HG03565 (cell line): Measurements from ENCODE around the gene SVEP1.
"Not testable (repeated sequence)": the region's sequence is repeated elsewhere in the genome, so short reads cannot be mapped to it uniquely, and the experiment has no call there.

Experiments used
- ATAC-seq: cut with Tn5 transposase; IDR thresholded peaks from one replicate; pipeline ENCODE4 v1.9.1; 2021; ENCODE audit warnings: mild to moderate bottlenecking, moderate library complexity; ENCODE audit not compliant: unreplicated experiment

Gene SVEP1

DNA sequence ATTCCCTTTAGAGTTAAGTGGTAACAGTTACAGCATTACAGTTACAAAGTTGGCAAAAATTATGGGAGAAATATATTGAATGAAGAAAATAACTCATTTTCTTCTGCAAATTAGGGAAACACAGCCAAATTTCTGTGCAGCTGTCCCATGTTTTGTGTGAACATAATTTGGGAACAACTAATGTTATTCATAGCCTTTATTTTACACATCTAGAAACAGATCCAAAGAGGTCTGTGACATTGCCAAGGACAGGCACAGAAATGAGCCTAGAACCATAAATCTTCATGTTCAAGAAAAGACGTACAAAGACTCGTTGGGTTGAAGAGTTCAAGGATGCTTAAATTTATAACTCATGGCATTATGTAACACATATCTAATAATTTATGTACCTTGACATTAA, 127.8 kb downstream of the SVEP1 start:
- no peak for ATAC-seq

DNA sequence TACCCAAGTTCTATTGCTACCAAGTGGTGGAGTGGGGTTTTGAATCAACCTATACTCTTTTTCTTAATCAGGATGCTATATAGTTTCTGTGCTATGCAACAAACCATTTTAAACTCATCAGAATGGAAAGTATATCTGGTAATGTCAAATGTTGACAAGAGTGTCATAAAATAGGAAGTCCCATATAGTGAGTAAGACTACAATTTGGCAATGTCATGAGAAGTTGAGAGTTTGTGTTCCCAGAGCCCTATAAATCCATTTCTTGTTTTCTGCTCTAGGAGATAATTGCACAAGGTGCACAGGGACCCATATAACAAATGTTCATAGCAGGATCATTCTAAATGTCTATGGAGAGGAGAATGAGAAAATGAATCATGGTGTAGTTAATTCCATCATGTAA, 132.1 kb downstream of the SVEP1 start:
- no peak for ATAC-seq

DNA sequence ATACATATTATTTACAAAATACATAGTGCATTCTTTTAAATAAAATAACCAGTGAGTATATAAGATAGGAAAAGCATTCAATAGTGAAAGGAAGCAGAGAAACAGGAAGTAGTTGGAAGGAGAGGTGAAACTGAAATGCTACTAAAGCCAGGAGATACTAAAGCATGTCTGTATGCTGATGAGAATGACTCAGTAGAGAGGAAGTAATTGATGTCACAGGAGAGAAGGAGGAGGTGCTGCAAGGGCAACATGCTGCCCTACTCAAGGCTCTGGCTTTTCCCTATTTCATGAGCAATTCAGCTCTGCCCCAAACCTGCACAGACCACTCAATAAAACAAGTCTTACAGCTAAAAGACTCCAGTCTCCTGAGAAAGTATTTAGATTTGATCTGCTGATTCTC, 133.4 kb downstream of the SVEP1 start:
- no peak for ATAC-seq

DNA sequence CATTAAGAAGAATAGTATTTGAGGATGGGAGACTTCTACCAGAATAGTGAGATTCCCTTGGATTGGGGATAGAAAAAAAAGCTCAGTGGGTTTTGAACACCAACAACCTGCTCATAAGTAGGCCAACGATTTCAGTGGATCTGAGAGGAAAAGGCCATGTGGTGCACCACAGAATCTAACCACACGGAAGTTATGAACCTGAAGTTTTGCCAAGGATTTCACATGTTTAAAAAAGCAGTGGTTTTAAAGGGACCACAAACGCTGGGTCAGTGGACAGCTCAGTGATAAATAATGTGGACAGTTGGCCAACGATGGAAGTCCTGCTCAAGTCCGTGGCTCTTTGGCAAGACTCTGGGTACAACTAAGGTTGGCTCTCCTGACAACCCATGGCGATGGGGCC, 134.6 kb downstream of the SVEP1 start:
- ATAC-seq = no peak

DNA sequence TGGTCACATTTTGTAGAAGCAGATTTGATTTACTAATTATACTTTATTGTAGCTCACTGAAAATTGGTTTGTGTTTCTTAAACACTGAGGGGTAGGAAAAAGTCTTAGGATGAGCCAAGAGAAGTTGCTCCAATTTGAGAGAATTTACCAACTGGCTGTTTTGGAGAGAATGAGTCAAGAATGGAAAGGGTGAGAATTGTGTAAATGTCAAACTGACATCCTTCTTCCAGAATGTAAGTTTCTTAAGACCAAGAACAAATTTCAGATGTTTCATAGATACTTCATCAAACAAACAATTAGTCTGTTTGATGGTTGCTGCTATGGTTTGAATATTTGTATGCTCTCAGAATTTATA, 135.7 kb downstream of the SVEP1 start:
- ATAC-seq = no peak

DNA sequence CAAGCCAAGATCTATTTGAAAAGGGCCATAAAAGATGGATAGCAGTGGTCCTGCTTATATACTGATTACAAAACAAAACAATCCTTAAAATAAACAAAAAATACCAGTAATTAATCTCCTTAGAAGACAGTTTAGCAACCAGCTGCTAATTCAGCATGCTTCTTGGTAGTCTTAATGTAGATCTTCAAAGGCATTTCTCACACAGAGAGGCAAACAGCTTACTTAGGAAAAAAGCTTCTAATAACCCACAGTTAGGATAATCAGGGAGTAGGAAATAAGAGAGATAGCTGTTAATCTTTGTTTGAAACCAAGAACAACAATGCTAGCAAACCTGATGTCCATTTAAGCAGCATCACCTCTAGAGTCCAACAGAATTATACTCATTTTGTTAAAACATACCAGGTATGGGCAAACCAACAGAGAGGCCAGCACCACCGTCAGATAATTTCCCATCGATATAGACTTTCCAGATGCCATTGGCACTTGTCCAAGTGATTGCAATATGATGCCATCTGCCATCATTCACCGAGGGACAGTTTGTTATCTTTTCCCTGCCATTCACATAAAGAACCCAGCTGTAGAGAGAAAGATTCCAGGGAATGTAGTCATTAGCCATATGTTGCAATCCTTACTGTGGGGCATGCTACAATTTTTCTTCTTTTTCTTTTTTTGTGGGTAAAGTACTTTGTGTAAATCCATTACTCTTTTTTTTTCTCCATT, 136.2 kb downstream of the SVEP1 start:
- no peak for ATAC-seq

DNA sequence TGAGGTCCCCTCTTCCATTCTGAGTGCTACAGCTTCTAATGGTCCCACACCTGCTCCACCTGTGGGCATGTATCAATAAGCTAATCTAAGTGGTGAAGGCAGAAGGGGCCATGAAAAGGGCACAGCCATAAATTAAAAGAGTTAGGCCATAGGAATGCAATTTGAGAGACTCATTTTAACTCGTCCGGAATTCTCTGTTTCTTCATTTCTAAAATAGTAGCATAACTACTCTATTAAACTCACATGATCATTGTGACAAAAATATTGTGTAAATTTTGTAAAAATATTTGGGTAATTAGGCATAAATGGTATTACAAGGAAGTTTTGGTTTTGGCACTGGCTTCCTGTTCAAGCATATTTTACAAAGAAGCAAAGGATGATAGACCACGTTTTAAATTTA, 138.7 kb downstream of the SVEP1 start:
- ATAC-seq = no peak

DNA sequence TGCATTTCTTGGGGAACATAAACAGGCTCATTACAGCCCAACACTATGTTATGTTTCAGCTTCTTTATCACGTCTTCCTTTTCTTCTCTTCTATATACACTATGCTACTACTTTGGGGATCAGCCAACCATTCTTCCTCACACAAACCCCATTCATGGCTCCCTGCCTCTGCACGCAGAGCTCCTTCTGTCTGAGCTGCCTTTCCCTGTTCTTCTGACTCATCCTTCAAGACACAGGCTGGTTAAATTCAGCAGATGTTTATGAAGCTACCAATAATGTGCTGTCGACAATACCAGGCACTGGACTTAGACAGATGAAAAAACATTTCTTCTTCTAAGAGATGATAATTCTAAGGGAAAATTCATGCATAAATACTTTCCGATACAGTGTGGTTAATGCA, 139.4 kb downstream of the SVEP1 start:
- ATAC-seq = no peak

DNA sequence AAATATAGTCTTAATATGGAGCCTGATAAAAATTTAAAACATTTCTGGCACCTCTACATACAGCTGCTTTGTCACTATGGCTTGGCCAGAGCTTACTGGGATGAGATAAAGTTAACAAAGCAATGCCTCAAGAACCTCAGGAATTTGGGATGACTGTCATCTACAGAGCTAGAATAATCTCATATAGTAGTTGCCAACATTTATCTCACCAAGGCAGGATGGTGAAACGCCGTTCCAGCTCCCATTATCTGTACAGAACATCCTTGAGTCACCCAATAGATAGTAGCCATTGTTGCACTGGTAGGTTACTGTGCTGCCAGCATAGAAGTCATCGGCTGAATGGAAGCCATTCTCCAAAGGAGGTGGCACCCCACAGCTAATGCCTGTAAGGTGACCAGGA, 147.3 kb downstream of the SVEP1 start:
- ATAC-seq = no peak

DNA sequence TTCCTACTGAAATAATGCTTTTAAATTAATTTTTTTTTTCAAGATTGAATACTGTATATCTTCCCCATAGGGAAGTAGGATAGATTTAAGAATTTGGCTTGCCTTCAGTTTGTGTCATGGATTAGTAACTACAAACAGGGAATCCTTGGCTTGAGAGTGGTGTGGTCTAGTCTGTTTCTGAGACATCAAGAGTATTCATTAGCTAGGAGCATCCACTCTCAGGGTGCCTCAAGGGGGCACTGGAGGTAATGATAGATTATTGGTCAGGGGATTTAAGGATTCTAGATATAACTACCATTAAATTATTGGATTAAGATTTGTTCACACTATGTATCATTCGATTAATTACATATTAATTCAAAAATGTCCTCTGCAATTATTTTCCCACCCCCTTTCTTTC, 150.1 kb downstream of the SVEP1 start:
- no peak for ATAC-seq

DNA sequence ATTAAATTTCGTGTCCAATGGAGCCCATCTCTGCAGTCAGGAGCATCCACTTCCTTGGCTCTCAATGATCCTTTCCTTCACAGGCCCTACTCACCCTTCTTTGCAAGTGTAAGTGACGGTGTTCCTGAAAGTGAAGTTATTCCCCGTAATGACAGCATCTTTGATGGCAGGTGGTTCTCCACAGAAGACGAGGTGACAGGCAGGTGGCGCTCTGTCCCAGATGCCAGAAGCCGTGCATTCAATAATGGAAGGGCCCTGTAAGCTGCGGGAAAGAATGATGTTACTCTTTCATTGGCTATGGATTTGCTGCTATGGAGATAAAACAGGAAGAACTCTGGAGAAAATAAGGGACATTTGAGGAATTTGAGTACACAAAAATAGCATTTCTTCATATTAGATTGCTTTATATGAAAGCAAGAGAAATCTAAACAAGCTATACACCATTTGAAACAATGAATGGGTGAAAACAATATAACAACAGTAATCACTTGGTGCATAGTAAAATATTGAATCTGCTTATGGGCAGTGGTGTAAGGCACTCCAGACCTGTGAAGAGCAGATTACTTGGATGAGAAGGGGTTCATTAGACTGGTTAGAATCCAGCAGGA, 151.9 kb downstream of the SVEP1 start:
- no peak for ATAC-seq

DNA sequence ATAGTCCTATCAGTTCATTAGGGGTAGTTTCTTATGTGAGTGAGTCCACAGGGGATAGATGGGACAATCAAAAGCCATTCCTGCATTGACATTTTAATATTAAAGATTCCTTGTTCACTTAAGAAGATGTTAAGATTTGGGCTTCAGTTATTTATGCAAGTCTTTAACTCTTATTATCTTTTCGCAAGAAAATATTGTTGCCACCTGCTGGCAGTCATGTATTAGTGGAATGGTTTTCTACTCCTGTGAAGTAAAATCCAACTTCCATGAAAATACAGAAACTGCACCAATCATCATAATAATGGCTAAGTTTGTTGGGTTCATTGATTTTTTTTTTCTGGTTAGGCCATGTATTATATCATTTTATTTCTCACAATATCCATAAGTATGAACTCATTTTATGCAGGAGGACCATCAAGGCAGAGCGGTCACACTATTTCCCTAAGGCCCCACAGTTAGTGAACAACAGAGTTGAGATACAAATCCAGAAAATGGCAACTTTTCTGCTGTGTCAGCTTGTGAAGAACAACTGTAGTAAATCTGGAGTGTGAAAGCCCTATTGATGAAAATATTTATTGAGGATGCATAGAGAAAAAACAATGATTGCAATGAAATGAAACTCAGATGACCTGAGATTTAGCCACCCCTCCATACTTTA, 153.4 kb downstream of the SVEP1 start:
- no peak for ATAC-seq

DNA sequence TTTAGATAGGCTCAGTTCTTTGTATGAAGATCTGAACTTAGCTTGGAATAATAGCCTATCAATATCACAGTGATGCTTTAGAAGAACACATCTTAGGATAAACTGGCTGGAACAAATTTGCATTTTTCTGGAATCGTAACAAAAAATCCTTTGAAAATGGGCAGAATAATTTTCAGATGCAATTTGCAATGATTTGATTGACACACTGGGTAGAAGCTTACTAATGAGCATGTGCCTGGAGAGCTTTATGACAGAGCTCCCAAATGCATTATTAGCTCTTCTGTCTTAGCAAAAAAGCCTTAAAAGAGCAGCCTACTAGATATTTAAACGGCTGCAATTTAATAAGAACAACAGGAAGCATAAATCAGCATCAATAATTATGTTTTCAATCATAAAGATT, 165.1 kb downstream of the SVEP1 start:
- no peak for ATAC-seq

DNA sequence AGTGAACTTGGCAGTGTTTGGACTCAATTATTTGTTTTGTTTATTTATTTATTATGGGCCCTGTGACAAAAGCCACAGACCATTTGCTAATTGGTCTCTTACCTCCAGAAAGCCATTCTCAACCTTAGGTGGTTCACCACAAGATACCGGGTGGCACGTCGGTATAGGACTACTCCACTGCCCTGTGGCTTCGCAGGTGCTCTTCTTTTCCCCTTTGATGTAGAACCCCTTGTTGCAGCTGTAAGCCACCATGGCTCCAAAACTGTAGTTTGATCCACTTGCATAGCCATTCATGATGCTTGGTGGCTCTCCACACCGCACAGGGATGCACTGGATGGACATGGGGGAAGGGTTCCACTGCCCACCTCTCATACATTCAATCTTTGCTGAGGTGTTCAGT, 168.6 kb downstream of the SVEP1 start:
- ATAC-seq = no peak

DNA sequence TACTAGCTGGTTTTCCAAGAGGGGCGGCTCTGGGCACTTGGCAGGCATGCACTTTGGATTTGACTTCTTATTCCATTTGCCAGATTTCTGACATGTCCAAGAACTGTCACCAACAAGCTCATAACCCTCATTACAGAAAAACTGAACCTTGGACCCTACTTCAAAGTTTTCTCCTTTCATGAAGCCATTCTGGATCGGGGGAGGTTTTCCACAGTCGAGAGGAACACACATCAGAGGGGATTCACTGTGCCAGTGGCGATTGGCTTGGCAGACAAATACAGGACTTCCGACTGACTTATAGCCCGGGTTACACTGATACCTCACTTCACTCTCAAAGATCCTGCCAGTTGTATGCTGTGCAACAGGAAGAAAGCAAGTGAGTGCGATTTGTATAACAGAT, 170.9 kb downstream of the SVEP1 start:
- no peak for ATAC-seq

DNA sequence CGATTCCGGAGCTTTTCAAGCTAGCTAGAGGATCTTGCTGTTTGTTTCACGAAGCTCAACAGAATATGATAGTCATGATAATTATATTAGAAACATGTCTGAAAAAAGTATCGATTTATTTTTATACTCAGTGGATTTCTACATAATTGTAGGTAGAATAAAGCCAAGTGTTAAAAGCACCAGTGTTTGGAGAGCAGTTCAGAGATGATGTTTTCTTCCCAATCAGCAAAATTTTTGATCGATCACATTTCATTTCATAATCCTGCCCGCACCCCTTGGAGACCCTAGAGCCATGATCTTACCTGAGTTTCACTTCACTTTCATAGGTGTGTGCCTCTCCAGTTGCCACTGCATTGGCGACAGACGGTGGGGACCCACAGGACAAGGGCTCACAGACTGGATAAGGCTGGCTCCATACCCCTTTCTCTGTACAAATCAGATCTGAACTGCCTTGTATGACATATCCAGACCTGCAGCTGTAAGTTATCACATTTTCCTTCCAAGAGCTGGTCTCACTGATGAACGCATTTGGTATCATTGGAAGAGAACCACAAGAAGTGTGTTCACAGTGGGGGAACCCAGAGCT, 173.6 kb downstream of the SVEP1 start:
- no peak for ATAC-seq

DNA sequence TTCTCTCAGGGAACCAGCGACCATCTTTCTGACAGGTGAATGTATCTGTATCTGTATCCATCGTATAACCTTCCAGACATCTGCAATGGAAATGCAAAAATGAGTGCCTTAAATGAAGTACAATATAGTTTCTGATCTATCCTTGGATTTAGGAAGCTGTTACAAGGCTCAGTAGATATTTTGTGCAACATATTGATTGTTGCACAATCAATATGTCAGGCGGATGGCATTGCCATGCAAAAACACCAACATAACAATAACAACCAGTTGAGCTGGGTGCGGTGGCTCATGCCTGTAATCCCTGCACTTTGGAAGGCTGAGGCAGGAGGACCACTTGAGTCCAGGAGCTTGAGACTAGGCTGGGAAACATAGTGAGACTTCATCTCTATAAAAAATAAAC, 175.1 kb downstream of the SVEP1 start:
- ATAC-seq = no peak

DNA sequence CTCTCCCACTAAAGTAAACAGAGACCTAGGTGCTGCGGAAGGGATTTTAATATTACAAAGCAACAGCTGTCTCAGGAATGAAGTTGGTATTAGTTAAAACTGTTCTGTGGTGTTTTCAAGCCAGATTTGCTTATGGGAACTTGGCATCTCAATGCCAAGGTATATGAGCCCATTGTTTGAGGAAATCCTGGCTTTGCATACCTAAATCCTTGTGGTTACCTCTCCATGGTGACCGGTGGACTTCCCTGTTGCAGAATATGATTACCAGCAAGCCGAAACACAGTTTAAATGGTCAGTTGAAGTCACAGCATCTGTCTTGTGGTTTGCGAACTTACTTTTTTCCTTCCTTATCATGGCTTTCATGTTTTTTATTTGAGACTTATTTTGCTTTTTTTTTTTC, 179.6 kb downstream of the SVEP1 start:
- ATAC-seq = no peak

DNA sequence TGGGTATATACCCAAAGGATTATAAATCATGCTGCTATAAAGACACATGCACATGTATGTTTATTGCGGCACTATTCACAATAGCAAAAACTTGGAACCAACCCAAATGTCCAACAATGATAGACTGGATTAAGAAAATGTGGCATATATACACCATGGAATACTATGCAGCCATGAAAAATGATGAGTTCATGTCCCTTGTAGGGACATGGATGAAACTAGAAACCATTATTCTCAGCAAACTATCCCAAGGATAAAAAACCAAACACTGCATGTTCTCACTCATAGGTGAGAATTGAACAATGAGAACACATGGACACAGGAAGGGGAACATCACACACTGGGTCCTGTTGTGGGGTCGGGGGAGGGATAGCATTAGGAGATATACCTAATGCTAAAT, 180.5 kb downstream of the SVEP1 start:
- not testable (repeated sequence) for ATAC-seq

DNA sequence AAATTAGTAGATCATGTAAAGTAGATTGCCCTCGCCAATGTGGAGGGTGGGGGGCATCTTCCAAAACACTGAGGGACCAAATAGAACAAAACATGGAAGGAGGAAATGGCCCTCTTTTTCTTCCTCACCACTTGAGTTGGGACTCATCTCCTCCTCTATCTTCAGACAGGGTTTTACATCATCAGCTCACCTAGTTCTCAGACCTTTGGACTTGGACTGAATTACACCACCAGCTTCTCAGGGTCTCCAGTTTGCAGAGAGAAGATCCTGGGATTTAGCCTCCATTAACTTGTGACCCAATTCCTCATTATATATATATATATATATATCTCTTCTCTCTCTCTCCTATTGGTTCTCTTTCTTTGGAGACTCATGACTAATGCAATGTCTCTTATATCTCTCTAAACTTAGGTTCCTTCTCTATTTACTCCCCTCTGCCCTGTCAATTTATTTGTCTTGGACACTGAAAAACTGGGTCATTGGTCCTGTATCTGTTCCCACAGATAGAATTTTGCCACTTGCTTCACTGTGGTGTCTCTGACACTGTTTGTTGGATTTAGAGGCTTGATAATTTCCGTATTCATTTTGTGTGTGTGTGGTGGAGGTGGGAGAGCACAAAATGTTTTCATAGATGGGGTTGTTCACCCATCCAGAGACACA, 187.6 kb downstream of the SVEP1 start:
- no peak for ATAC-seq

DNA sequence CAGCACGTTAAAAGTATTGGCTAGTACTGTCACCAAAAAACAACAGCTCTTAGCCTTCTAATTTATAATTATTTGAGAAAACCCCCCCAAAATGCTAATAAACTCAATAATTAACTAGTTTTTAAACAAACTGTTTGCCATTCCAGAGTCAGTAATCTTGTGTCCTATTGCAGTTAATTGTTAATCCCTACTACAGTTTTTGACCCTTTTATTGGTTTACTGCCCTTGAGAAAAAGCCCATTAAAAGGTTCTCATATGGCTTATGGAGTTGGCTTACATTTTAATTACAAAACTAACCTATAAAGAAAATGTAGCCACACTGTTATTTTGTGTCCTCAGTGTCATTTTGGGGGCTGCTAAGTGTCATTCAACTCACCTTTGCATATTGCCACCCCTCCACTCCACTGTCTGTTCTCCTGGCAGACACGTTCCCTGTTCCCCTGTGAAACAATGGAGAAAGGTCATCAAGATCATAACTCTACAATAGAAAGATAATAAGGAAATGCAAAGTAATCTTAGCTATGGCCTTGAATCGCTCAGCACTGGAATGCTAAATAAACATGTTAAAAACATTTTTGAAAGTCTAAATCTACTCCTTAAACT, 190.3 kb downstream of the SVEP1 start:
- ATAC-seq = no peak
